GM18526 (cell line): ENCODE measurements around the gene KDM5B.

ENCODE experiments used
- POLR2A ChIP-seq: IDR thresholded peaks from 3 replicates; pipeline ENCODE4 v1.6.1; 2011; ENCODE audit not compliant: insufficient read length; ENCODE audit errors: extremely low read depth

The KDM5B gene

DNA sequence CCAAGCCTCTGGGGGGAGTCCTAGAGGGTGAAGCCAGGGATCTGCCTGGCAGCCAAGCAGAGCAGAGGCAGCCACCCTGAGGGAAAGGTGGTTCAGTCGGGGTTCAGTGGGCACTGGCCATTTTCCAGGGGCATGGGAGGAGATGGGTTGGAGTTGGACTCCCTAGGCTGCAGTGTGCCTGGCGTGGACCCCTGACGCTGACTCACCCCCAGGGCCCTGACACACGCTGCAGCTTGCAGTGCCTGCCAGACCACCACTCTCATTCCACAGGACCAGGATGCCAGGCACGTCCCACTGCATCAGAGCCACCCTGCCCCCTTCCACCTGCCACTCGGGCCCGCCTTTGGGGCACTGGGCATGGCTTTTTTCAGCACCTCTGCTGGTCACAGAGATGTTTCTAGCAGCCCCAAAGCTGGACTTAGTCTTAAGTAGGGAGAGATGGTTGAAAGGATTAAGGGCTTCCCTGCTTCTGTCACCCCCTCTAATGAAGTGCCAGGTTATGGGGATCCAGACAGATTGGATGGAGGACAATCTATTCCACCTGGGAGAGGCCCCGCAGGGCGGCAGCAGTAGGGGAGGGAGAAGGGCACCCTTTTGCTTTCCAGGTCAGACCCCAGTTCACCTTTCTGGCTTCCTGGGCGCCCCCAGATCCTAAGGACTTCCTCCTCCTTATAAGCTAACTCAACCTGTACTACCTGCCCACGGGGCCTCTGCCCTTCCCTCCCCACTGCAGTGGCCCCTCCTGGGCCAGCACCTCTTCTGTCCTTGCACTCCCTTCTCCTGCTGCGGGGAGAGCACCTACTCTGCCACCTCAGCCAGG is 99.6 kb downstream of the KDM5B start:
- TF ChIP-seq POLR2A, result no peak

DNA sequence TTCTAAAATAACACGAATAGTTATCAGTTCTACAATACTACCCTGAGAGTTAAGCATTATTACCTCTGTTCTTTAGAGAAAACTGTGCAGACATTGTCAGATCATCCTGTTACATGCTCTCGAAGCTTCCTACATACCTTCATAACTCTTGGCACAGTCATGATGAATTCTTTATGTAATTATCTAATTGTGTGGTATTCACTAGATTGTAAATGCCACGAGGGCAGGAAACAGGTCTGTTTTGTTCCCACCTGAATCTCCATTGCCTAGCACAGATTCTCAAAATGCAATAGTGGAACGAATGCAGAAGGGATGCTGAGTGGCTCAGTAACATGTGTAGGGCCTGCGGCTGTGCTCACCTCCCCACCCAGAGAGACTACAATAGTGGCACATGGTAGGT is 101.4 kb downstream of the KDM5B start:
- TF ChIP-seq POLR2A, result no peak

DNA sequence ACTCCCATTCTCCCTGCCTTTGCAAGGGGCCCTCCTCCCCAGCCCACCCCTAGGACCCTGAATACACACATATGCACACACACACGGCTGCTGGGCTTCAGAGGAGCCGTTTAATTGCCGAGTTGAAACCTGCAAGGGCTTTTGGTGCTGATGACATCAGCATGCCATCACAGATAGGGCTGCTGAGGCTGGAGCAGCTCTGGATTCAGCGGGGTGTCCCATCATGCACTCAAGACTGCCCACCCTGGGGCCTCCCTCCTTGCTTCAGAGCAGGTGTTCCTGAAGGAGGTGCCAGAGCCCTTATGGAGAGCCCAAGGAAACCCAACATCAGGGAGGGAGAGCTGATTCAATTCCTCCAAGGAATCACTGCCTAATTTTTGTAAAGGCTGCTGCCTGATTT is 103.6 kb downstream of the KDM5B start:
- TF ChIP-seq POLR2A, result no peak

DNA sequence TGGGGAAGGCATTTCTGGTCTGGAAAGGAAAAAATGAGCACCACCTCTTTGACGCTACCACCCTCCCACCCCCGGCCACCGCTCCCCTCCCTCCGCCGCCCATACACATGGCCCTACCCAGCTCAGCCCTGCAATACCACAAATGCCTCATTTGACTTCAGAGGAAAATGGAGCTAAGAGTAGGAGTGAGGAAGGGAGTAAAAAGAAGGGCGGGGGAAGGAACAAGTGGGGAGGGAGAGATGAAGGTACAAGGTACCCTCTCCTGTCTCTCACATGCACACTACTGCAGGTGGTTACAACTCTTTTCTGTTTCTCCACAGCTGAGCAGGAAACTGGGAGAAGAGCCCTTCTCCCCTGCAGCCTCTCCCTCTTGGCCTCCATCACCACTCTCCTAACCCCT is 105.0 kb downstream of the KDM5B start:
- no peak for TF ChIP-seq POLR2A

- no peak for TF ChIP-seq POLR2A
These were observed 106.1 kb downstream of the KDM5B start for GRCh38 chr1:202702088-202702487.

- TF ChIP-seq POLR2A, result no peak
These were observed 107.0 kb downstream of the KDM5B start for GRCh38 chr1:202701200-202701599.

GRCh38 chr1:202700061-202700460 is 108.2 kb downstream of the KDM5B start:
- no peak for TF ChIP-seq POLR2A

GRCh38 chr1:202698276-202698675 is 109.9 kb downstream of the KDM5B start:
- TF ChIP-seq POLR2A, result no peak

- TF ChIP-seq POLR2A, result no peak
These were observed 111.2 kb downstream of the KDM5B start for GRCh38 chr1:202697038-202697437.

DNA sequence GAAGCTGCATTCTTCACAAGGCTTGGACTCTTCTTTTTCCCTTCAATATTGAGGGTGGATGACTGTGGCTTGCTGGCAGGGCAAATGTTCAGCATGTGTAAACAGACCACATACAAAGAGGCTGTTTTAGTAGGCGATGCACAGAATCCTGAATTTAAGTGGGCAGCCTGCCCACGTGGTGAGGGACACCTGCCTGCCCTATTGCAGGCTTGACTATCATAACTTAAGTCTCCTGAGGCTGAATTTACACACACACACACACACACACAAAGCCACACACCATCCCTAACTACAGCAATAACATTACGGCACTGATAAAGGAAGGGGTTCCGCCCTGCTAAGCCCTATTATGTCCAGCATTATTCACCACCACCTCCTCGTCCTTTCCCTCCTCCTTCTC is 113.9 kb downstream of the KDM5B start:
- TF ChIP-seq POLR2A, result no peak

GRCh38 chr1:202692959-202693555 is 115.2 kb downstream of the KDM5B start:
- no peak for TF ChIP-seq POLR2A

DNA sequence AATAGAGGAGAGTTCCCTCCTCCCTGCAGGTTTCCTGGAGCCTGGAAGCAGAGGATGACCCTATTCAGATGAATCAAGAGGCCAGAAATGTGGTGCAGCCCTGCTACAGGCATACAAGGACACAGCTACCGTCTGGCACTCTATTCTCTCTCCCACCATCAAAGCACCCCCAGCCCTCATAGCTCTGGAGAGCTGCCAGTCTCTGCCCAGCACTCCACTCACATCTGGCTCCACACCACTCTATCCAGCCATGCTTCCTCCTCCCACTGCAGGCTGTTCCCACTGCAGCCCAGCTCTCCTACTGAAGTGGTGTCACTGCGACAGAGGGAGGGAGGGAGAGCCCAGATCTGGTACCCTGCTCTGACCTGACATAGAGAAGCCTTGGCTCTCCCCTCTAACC is 116.4 kb downstream of the KDM5B start:
- no peak for TF ChIP-seq POLR2A

DNA sequence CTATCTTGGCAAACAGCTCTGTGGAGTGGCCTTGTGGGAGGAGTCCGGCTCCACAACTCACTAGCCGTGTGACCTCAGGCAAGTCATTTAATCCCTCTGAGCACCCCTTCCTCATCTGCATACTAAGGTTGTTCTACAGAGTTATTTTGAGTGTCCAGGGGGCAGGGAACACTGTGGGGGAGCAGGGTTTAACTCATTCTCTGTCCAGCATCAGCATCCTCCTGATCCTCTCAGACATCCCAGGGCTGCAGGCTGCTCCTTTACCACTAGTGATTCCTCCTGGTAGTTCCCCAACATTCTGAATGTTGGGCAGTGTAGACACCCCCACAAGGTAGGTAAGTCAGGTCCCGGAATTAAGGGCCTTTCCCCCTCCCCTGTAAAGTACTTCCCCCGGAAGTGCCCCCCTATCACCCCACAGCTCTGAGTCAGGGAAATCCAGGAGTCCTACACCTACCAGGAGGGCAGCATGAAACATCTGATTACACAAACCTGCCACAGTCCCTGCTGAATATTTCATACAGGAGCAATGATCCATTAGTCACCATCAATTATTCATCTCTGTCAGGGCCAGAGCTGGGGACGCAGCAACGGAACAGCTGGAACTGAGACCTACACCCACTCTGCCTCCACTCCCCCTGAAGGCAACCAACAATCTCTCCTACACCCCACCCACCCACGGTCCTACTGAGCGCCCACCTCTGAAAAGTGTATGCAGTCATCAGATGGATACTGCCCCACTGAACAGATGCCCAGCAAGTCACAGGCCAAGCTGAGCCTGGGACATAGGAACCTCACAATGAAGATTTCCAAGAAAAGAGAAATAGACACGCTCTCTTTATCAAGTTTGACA is 118.5 kb downstream of the KDM5B start:
- no peak for TF ChIP-seq POLR2A

- no peak for TF ChIP-seq POLR2A
These were observed 119.1 kb downstream of the KDM5B start for GRCh38 chr1:202689082-202689481.

DNA sequence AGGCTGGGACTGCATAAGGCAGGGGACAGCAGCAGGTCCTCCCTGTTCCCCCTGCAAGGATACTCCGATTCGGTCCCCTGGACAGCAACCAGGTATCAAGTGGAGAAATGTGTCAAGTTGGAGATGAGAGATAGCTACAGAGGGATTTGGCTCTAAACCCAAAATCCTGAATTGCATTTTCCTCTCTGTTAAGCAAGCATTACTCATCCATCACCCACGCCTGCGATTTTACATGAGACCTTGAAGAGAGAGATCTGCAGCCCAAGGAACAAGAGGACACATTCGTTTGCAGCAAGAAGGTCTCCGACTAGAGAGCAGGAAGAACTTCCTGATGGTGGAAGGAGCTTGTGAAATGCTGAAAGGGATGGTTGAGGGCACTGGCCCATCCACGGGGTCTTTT is 119.8 kb downstream of the KDM5B start:
- TF ChIP-seq POLR2A, result no peak

- no peak for TF ChIP-seq POLR2A
These were observed 120.4 kb downstream of the KDM5B start for GRCh38 chr1:202687798-202688197.
